SU-DHL-6 (cell line): Measurements from ENCODE around the gene TMEM167A.

Experiments
- H2AFZ ChIP-seq: fragments of 200-600 bp; sonication (generic); 2 replicates; pipeline ENCODE4 v1.6.1; 2014; ENCODE audit warnings: low read depth, mild to moderate bottlenecking, moderate library complexity, mixed read lengths, antibody characterized with exemption, low read length; ENCODE audit not compliant: severe bottlenecking
- H3F3A ChIP-seq: fragments of 200-600 bp; shearing (Covaris generic); 2 replicates; pipeline ENCODE4 v1.6.0; 2016; ENCODE audit warnings: antibody characterized with exemption, mild to moderate bottlenecking; ENCODE audit not compliant: insufficient read depth
- H3K27ac ChIP-seq: fragments of 200-600 bp; sonication (generic); 2 replicates; pipeline ENCODE4 v1.5.1; 2016; ENCODE audit warnings: low read depth, mild to moderate bottlenecking, low read length, moderate library complexity, mixed read lengths
- H3K27me3 ChIP-seq: fragments of 200-600 bp; sonication (generic), shearing (Covaris generic); 2 replicates; pipeline ENCODE4 v1.6.0; 2014; ENCODE audit warnings: mild to moderate bottlenecking, low read length
- H3K36me3 ChIP-seq: fragments of 200-600 bp; sonication (generic); 2 replicates; pipeline ENCODE4 v1.6.1; 2014; ENCODE audit warnings: mild to moderate bottlenecking, low read length, mixed read lengths
- H3K4me2 ChIP-seq: fragments of 300-600, 200-600 bp; shearing (Covaris generic), sonication (generic); 2 replicates; pipeline ENCODE4 v1.6.0; 2014; ENCODE audit warnings: low read length, low read depth, mild to moderate bottlenecking; ENCODE audit not compliant: poor library complexity, severe bottlenecking
- H3K4me3 ChIP-seq: fragments of 200-600 bp; sonication (generic); 2 replicates; pipeline ENCODE4 v1.5.1; 2014; ENCODE audit warnings: antibody characterized with exemption, low read length, mild to moderate bottlenecking, mixed read lengths; ENCODE audit not compliant: insufficient read depth, poor library complexity, severe bottlenecking
- H3K79me2 ChIP-seq: fragments of 200-600 bp; sonication (generic); 2 replicates; pipeline ENCODE4 v1.6.1; 2014; ENCODE audit warnings: mild to moderate bottlenecking, low read length, moderate library complexity; ENCODE audit not compliant: insufficient read depth
- H3K9ac ChIP-seq: fragments of 200-600 bp; sonication (generic); 2 replicates; pipeline ENCODE4 v1.7.0; 2014; ENCODE audit warnings: mild to moderate bottlenecking, low read length
- H3K9me2 ChIP-seq: fragments of 200-600 bp; sonication (generic); replicated peaks from 2 replicates; pipeline ENCODE4 v1.6.1; 2014; ENCODE audit warnings: low read length; ENCODE audit not compliant: insufficient read depth
- H3K9me3 ChIP-seq: fragments of 200-600 bp; sonication (generic); 2 replicates; pipeline ENCODE4 v1.6.1; 2014; ENCODE audit warnings: low read length, mixed read lengths; ENCODE audit not compliant: insufficient read depth
- H4K20me1 ChIP-seq: fragments of 200-600 bp; sonication (generic); 2 replicates; pipeline ENCODE4 v1.6.1; 2014; ENCODE audit warnings: low read depth, mild to moderate bottlenecking, antibody characterized with exemption, low read length, moderate library complexity, mixed read lengths
- EZH2phosphoT487 ChIP-seq: fragments of 200-600 bp; sonication (generic), shearing (Covaris generic); conservative IDR thresholded peaks from 2 replicates; pipeline ENCODE4 v1.6.1; 2018; ENCODE audit warnings: mild to moderate bottlenecking, antibody characterized with exemption, low read length, moderate library complexity, mixed read lengths
- TF ChIP-seq, protein P1 (sequence below): fragments of 200-600 bp; sonication (generic); IDR thresholded peaks from one replicate; pipeline ENCODE4 v1.5.1; 2017; ENCODE audit warnings: antibody characterized with exemption, mild to moderate bottlenecking, low read length, moderate library complexity; ENCODE audit not compliant: insufficient read depth, poor library complexity, severe bottlenecking

TMEM167A gene

DNA sequence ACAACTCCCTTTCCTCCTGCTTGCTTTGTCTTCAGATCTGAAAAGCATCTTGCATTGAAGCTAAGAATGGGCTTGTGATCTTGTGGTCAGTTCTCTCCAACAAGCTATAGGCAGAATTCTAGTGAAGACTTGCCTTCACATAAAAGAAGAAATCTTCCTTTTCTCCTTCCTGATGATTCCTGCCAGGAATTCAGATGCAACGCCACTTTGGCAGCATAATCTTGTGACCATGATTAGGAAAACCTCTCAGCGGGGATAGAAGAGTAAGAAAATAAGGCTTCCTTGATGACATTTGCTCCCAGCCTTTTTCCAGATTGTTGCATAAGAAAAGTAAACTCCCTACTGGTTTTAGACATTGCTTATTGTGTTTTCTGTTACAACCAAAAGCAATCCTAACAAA lies 73.4 kb downstream of the TMEM167A start:
- no peaks in the 10 kb centered on the region for H3K27me3 ChIP-seq
- no peak overlapping the region for H3K27ac ChIP-seq
- H3K9me2 ChIP-seq = no peaks in the 10 kb centered on the region
- H3K4me2 ChIP-seq = no peak overlapping the region
- H3F3A ChIP-seq = no peaks in the 10 kb centered on the region
- no peaks in the 10 kb centered on the region for H4K20me1 ChIP-seq
- H3K9ac ChIP-seq = no peak overlapping the region
- H3K4me3 ChIP-seq = no peak overlapping the region
- H3K36me3 ChIP-seq = no peaks in the 10 kb centered on the region
- H3K79me2 ChIP-seq = no peaks in the 10 kb centered on the region
- TF ChIP-seq EZH2phosphoT487 = no peak
- TF ChIP-seq, protein P1, sequence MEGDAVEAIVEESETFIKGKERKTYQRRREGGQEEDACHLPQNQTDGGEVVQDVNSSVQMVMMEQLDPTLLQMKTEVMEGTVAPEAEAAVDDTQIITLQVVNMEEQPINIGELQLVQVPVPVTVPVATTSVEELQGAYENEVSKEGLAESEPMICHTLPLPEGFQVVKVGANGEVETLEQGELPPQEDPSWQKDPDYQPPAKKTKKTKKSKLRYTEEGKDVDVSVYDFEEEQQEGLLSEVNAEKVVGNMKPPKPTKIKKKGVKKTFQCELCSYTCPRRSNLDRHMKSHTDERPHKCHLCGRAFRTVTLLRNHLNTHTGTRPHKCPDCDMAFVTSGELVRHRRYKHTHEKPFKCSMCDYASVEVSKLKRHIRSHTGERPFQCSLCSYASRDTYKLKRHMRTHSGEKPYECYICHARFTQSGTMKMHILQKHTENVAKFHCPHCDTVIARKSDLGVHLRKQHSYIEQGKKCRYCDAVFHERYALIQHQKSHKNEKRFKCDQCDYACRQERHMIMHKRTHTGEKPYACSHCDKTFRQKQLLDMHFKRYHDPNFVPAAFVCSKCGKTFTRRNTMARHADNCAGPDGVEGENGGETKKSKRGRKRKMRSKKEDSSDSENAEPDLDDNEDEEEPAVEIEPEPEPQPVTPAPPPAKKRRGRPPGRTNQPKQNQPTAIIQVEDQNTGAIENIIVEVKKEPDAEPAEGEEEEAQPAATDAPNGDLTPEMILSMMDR = no peak
- H3K9me3 ChIP-seq = no peaks in the 10 kb centered on the region
- no peak overlapping the region for H2AFZ ChIP-seq
